K562 (cell line): ENCODE results near the gene PRKACB. TPM values are rescaled to one million over a fixed set of nuclear protein-coding genes. Genes with fewer than 3 reads are reported as not detected.

ENCODE experiments used
- ATAC-seq: fragments of 200-7000 bp; cut with Tn5 transposase; 3 replicates; pipeline ENCODE4 v1.9.1; 2020; ENCODE audit warnings: moderate library complexity
- BruUV-seq: library from RNA; stranded (reverse); fragments of 400-500 nt; replicated peaks from 2 replicates; lab custom pipeline; 2021; lab: Mats Ljungman, UMichigan
- CTCF ChIA-PET: fragments of 300-600 bp; formaldehyde crosslinking; extraction: SDS; loops from one replicate; lab custom pipeline; 2021; ENCODE audit warnings: low intra/inter-chr PET ratio; lab: Yijun Ruan, JAX
- POLR2A ChIA-PET: fragments of 300-600, 350-650 bp; sonication (Branson Sonifier 250); formaldehyde crosslinking; extraction: SDS; loops from one replicate; lab custom pipeline; 2021; ENCODE audit warnings: antibody characterized with exemption, inconsistent platforms; lab: Yijun Ruan, JAX
- DNase-seq, 4 experiments: peaks; one replicate each; pipeline versions ENCODE4 v3.0.0 to v3.0.0-alpha.2; 2011 to 2018; ENCODE audit warnings: low spot score in 3 of 4, mixed read lengths in 3 of 4; ENCODE audit errors: extremely low read depth in 1 of 4
- FAIRE-seq: peaks from 2 replicates; lab custom pipeline; 2011; peaks lifted over from hg19 to GRCh38; lab: Jason Lieb, UNC
- H2AFZ ChIP-seq: 2 replicates; pipeline ENCODE4 v1.6.0; 2011; ENCODE audit warnings: low read depth, low read length, control low read depth, inconsistent platforms
- H3K27ac ChIP-seq: fragments of 200-600 bp; 3 replicates; pipeline ENCODE4 v1.8.0; 2011; ENCODE audit warnings: low read depth, mild to moderate bottlenecking, control low read depth, inconsistent platforms, low read length, moderate library complexity, mixed read lengths; ENCODE audit errors: extremely low read depth
- H3K27me3 ChIP-seq, 2 experiments: fragments of 300-600 bp in 1 of 2; 2 replicates in 1 of 2; 3 replicates in 1 of 2; pipeline versions ENCODE4 v1.6.0 to v1.8.0; 2011; ENCODE audit warnings: inconsistent platforms in 2 of 2, low read length in 2 of 2, mild to moderate bottlenecking in 1 of 2, mixed read lengths in 1 of 2, moderate library complexity in 1 of 2; ENCODE audit not compliant: control insufficient read depth in 2 of 2, insufficient read depth in 2 of 2
- H3K36me3 ChIP-seq: fragments of 300-600 bp; 3 replicates; pipeline ENCODE4 v1.8.0; 2011; ENCODE audit warnings: mild to moderate bottlenecking, low read length, inconsistent platforms; ENCODE audit not compliant: control insufficient read depth, insufficient read depth
- H3K4me1 ChIP-seq, 2 experiments: fragments of 200-600 bp in 1 of 2; replicated peaks in 1 of 2; 2 replicates in 1 of 2; 3 replicates in 1 of 2; pipeline versions ENCODE4 v1.5.1 to v1.8.0; 2011; ENCODE audit warnings: inconsistent platforms in 2 of 2, low read length in 2 of 2, mild to moderate bottlenecking in 1 of 2, mixed read lengths in 1 of 2, moderate library complexity in 1 of 2; ENCODE audit not compliant: control insufficient read depth in 2 of 2, insufficient read depth in 2 of 2
- H3K4me2 ChIP-seq: 2 replicates; pipeline ENCODE4 v1.6.1; 2011; ENCODE audit warnings: low read length, control low read depth, inconsistent platforms, mixed read lengths; ENCODE audit not compliant: insufficient read depth
- H3K4me3 ChIP-seq: fragments of 200-600 bp; sonication (generic), shearing (Covaris generic); 2 replicates; pipeline ENCODE4 v1.5.1; 2016; ENCODE audit warnings: control low read depth, inconsistent platforms
- H3K79me2 ChIP-seq: fragments of 200-600 bp; 3 replicates; pipeline ENCODE4 v1.8.0; 2011; ENCODE audit warnings: low read length, inconsistent platforms; ENCODE audit not compliant: control insufficient read depth, insufficient read depth
- H3K9ac ChIP-seq, 2 experiments: 2 replicates each; pipeline versions ENCODE4 v1.6.0 to v1.6.1; 2011; ENCODE audit warnings: low read depth in 2 of 2, low read length in 2 of 2, control low read depth in 1 of 2, inconsistent platforms in 1 of 2, mild to moderate bottlenecking in 1 of 2, mixed read lengths in 1 of 2; ENCODE audit not compliant: insufficient read depth in 1 of 2
- H3K9me1 ChIP-seq: one replicate; pipeline ENCODE4 v1.6.0; 2011; ENCODE audit warnings: inconsistent platforms, mild to moderate bottlenecking, low read length, moderate library complexity; ENCODE audit not compliant: control insufficient read depth, insufficient read depth
- H3K9me3 ChIP-seq: replicated peaks from 2 replicates; pipeline ENCODE4 v1.5.1; 2011; ENCODE audit warnings: low read depth, low read length, inconsistent platforms; ENCODE audit not compliant: control insufficient read depth, insufficient read depth
- H4K20me1 ChIP-seq: replicated peaks from 2 replicates; pipeline ENCODE4 v1.6.1; 2011; ENCODE audit warnings: low read length, inconsistent platforms, mixed read lengths; ENCODE audit not compliant: control insufficient read depth, insufficient read depth
- EWSR1 ChIP-seq: fragments of 450-650 bp; IDR thresholded peaks from 2 replicates; pipeline ENCODE4 v1.6.1; 2018; ENCODE audit warnings: borderline replicate concordance, mild to moderate bottlenecking, low read depth, moderate library complexity; ENCODE audit not compliant: partially characterized antibody
- GABPA ChIP-seq: fragments of 200-800 bp; sonication (Bioruptor generic); conservative IDR thresholded peaks from 2 replicates; pipeline ENCODE4 v1.6.1; 2016; ENCODE audit warnings: low read depth, missing genetic modification characterization, missing compliant biosample characterization
- NR2C2 ChIP-seq, 2 experiments: fragments of 200-800 bp in 1 of 2; sonication (Bioruptor generic) in 1 of 2; sonication (generic) in 1 of 2; formaldehyde crosslinking in 1 of 2; IDR thresholded peaks; 2 replicates each; pipeline versions ENCODE4 v1.6.1 to v1.8.0; 2016 to 2022; ENCODE audit warnings: mild to moderate bottlenecking in 1 of 2, missing compliant biosample characterization in 1 of 2, missing genetic modification characterization in 1 of 2, missing genetic modification reagents in 1 of 2
- TCF7L2 ChIP-seq: fragments of 150-350 bp; IDR thresholded peaks from 2 replicates; pipeline ENCODE4 v1.6.1; 2016; ENCODE audit warnings: low read depth, mild to moderate bottlenecking, low read length, moderate library complexity
- WGBS: fragments of 100-300 bp; shearing (Covaris generic); methylation state at CpG from one replicate; pipeline ENCODE4 v1.1.6; 2016; ENCODE audit warnings: low coverage, mixed read lengths; ENCODE audit not compliant: insufficient coverage; ENCODE audit errors: missing lambda C conversion rate; 5-methylcytosine and 5-hydroxymethylcytosine counted together
- in situ Hi-C: fragments of 300-500 bp; cut with MboI; formaldehyde crosslinking; loops from 4 replicates; pipeline ENCODE4 v1.15.0; 2018; ENCODE audit warnings: inconsistent platforms, mixed read lengths
- intact Hi-C: fragments of 100-400 bp; cut with micrococcal nuclease; formaldehyde crosslinking; loops from 2 replicates; pipeline ENCODE4 v1.14.2; 2022
- polyA plus RNA-seq, 8 experiments: library from polyadenylated mRNA; depleted of rRNA in 4 of 8; stranded (reverse) in 5 of 8; unstranded in 3 of 8; fragments of >200 nt; fragmentation: Nextera tagmentation in 2 of 8; fragmentation: Illumina TruSeq in 1 of 8; extraction: Ambion mirVana in 2 of 8; extraction: Trizol in 1 of 8; gene quantifications; 2 replicates each; pipeline versions ENCODE4 v1.2.1 to v1.2.3, GENCODE V29; 2011 to 2014; ENCODE audit warnings: inconsistent platforms in 1 of 8, missing spikeins in 1 of 8
- total RNA-seq, 7 experiments: library from RNA; depleted of rRNA in 6 of 7; stranded (reverse); fragments of >200 nt in 6 of 7; fragmentation: Illumina TruSeq in 2 of 7; extraction: Trizol in 2 of 7; gene quantifications; 2 replicates each; pipeline versions ENCODE4 v1.2.1 to v1.2.3, GENCODE V29; 2011 to 2021; ENCODE audit warnings: low replicate concordance in 1 of 7

Gene PRKACB
- total and polyA plus RNA-seq, 9 of the 15 experiments (the other 6 are each of a cell fraction or from before 2014, with no cell fraction given), result 1.1 to 5.2 (median 2.8) TPM

DNA sequence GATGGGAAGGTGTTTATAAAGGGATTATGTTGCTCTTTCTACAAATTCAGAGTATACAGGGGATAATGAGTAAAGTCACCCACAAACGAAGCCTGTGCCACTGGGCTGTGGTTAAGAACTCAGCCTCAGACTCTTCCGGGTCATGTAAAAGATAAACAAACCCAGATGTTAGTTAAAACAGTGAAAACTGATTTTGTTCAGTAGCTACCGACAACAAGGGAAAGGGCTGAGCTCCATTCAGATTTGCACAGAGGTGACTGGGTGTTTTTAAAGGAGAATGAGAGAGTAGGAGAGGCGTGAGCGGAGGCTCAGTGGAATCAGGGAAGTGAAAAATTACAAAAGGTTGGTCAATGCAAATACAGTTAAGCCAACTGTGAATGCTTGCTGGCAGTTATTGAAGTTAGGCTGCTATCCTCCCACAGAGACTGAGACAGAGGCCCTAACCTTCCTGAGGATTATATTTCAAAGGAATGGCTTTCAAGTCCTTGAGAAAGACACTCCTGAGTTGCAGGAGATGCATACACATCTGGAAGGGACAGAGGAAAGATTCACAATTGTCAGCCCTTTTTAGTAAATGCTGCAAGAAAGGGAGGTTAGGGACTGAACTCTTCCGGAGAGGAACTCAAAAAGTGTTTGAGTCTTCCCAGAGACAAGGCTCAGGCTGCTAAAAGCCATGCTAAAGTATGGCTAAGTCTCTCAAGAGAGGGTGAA, 127.5 kb downstream of the PRKACB start:
- no peaks in the 10 kb centered on the region for H4K20me1 ChIP-seq
- intact Hi-C loops (no loop called here), in situ Hi-C loops (no loop called here)
- DNase-seq (no peak), FAIRE-seq (no peak), ATAC-seq (no peak)
- H3K4me1 ChIP-seq, result no peaks in the 10 kb centered on the region; a peak in 1 of 5 replicates
- WGBS, result 8% methylated on average over 5 of the region's 6 CpGs
- no peaks in the 10 kb centered on the region for H3K9me3 ChIP-seq
- no peak overlapping the region for H3K4me3 ChIP-seq
- BruUV-seq, result no TSS peak
- POLR2A ChIA-PET, result no interaction called here
- no peaks in the 10 kb centered on the region for H3K27me3 ChIP-seq
- no peak overlapping the region for H3K9ac ChIP-seq
- H3K36me3 ChIP-seq, result no peaks in the 10 kb centered on the region
- H2AFZ ChIP-seq, result peak overlapping the region; percentile 63
- H3K27ac ChIP-seq, result no peak overlapping the region
- TF ChIP-seq EWSR1 (no peak), NR2C2 (CRISPR knock-in tag; IDR thresholded peaks at IDR 0.05) (no peak), NR2C2 (tag; IDR thresholded peaks at IDR 0.05) (peak; percentile 55; the same call in 1 of the 2 replicates), GABPA (tag) (peak; percentile 53)
- no peaks in the 10 kb centered on the region for H3K79me2 ChIP-seq
- CTCF ChIA-PET, result no interaction called here
- H3K9me1 ChIP-seq, result no peaks in the 10 kb centered on the region
- no peak overlapping the region for H3K4me2 ChIP-seq

- no TSS peak for BruUV-seq
- intact Hi-C loops (no loop called here), in situ Hi-C loops (no loop called here)
- DNase-seq (no peak), FAIRE-seq (no peak), ATAC-seq (no peak)
- Histone ChIP-seq H3K4me1 (no peaks in the 10 kb centered on the region; a peak in 1 of 5 replicates), H3K4me2 (no peak overlapping the region), H3K9me1 (no peaks in the 10 kb centered on the region), H3K9ac (no peak overlapping the region), H3K27me3 (no peaks in the 10 kb centered on the region), H4K20me1 (no peaks in the 10 kb centered on the region), H3K4me3 (no peak overlapping the region), H3K79me2 (no peaks in the 10 kb centered on the region), H2AFZ (no peak overlapping the region), H3K27ac (no peak overlapping the region), H3K9me3 (no peaks in the 10 kb centered on the region), H3K36me3 (no peaks in the 10 kb centered on the region)
- ChIA-PET CTCF (no interaction called here), POLR2A (no interaction called here)
- TF ChIP-seq TCF7L2, result no peak
- WGBS, result 14% methylated on average over 1 of the region's 1 CpG
Observed at GRCh38 chr1:84272401-84272800, 128.3 kb downstream of the PRKACB start.
